GM18867 (cell line): Measurements from ENCODE around the gene HACD2.

Experiments
- ATAC-seq: cut with Tn5 transposase; IDR thresholded peaks from one replicate; pipeline ENCODE4 v1.9.1; 2021; ENCODE audit warnings: mild to moderate bottlenecking, moderate library complexity; ENCODE audit not compliant: unreplicated experiment

Gene HACD2

DNA sequence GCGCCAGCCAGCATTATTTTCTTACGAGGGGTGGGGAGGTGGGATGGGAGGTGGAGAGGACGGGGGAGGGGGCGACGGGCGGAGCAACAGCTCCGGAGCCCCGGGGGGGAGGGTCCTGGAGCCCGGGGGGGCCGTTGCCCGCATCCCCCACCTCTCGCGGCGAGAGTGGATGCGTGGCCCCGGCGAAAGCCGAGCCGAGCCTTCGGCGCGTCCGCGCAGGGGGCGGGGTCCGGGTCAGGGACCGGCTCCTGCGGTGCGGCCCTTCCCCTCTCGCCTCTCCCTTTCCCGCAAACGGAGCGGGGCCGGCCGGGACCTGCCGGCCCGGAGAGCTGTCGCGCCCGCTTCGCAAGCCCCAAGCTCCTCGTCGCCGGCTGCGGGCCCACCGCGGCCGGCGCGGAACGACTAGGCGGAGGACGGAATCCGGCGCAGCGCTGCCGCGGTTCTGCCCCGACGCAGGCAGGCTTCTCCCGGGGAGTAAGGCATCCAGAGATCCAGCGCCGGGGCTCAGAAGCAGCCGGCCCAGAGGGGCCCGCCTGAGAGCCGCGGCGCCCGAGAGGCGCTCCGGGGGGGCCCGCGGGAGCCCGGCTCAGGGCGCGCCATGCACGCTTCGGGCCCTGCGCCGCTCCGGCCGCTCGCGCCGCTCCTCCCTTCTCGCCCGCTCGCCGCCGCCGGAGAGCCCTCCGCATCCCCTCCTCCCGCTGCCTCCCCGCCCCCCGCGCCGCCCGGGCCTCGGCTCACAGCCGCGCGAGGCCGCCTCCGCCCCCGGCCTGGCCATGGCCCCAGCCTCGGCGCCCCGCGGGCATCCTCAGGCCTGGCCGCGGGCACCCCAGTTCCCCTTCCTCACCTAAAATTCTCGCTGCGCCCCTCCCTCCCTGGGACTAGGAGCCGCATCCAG lies 135.5 kb downstream of the HACD2 start:
- ATAC-seq = no peak

DNA sequence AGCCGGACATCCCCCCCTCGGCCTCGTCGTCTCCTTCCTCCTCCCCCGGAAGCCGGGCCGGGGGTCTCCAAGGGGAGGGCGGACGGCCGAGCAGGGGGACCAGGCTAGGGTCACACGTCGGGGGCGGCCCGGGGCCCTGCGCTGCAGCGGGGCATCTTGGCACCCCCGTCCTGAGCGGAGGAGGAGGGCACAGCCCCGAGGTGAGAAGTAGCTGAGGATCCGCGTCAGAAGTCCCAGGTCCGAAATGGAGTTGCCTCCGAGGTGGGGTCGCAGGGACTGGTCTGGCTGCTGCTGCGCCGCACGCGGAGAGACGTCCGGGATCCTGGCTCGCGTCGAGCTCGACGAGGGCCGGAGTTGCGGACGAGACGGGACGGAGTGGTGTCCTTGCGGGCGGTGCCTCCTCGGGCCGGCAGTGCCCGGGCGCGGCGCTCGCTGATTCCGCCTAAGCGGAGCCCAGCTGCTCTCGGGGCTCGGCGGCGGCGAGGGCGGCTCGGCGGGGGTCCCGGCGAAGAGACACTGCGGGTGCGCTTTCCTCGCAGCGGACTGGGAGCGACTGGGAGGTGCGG lies 136.2 kb downstream of the HACD2 start, which contains the start of gene ADCY5:
Gene ADCY5 (minus strand): TSS at position 555 of the 566 bp plus-strand sequence. CDS start 545 bp downstream, at position 10.
- ATAC-seq = no peak

- no peak for ATAC-seq
These were observed 136.9 kb downstream of the HACD2 start for GRCh38 chr3:123447749-123448517.

DNA sequence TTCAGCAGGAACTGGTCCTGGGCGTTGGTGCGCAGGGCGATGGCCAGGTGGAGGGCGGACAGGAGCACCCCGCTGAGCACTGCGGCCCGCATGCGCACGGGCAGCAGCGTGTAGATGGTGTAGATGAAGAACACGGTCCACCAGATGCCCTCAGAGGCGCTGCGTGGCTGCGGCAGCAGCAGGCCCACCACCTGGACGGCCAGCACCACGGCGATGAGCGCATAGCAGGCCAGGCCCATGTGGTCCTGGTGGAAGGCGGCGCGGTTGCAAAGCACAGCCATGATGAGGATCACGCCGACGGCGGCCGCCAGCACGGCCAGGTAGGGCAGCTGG lies 137.5 kb downstream of the HACD2 start:
- ATAC-seq = no peak

GRCh38 chr3:123446610-123447109 lies 138.2 kb downstream of the HACD2 start:
- no peak for ATAC-seq

- no peak for ATAC-seq
These were observed 138.6 kb downstream of the HACD2 start for GRCh38 chr3:123446210-123446609.

DNA sequence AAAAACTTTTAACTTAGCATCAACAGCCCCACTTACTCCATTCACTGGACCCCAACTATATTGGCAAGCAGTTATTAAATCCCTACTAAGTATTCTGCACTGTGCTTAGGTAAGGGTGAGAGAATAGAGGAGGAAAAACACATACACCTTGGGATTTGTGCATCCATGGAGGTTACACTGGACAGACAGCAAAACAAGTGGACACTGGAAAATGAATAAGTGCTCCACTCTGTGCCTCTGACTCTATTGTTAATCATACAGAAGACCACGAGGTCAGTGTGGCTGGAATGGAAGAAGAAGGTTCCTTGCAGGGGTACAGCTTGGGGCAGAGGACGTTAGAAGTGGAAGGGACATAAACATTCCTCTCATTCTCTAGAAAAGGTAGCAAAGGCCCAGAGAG lies 139.2 kb downstream of the HACD2 start:
- ATAC-seq = no peak

DNA sequence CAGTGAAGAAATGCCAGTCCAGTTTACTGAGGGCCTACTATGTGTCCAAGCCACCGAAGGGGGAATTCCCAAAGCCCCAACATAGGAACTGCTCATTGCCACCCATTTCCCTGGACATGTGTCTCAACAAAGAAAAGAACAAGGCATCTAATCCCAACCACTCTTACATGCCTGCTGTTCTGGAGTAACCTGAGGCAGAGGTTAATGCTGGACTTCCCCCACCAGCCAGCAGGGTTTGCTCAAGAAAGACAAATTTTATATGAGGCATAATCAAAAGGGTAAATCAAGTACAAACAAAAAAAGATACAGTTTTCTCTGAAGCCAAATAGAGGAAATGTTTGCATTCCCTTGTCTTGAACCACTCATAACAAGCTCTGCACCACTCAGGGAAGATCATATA lies 140.1 kb downstream of the HACD2 start:
- ATAC-seq = no peak

DNA sequence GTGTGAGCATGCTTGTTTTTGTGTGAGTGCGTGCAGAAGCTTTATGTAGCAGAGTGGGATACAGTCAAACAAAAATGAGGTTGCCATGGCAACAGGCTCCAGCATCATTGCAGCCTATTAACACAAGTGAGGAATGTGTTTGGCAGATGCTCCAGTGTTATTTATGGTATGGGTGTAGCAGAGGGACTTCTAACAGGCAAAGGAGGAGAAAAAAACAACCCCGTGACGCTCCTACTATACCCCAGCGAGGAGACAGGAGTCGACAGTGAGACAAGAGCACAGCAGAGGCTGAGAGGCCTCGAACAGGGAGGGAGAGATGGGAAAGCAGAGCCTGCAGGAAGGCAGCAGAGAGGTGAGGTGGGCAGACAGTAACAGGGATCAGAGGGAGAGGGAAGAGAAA lies 140.8 kb downstream of the HACD2 start:
- no peak for ATAC-seq

DNA sequence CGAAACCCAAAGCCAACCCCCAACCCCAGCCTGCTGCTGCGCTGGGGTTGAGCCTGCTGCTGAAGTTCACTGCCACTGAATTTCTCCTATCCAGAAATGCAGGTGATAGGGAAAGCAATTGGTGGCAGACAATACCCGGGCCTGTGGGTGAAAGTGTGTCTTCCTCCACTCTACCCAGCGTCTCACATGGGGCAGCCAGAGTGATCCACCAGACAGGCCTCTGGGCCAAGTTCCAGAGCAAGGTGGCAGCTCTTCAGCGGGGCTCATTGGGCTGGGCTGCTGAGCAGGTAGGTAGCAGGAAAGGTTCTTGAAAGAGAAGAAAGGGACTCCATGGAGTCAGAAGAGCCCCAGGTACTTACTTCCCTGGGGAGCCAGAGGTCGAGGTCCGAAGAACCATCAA lies 141.9 kb downstream of the HACD2 start:
- no peak for ATAC-seq

DNA sequence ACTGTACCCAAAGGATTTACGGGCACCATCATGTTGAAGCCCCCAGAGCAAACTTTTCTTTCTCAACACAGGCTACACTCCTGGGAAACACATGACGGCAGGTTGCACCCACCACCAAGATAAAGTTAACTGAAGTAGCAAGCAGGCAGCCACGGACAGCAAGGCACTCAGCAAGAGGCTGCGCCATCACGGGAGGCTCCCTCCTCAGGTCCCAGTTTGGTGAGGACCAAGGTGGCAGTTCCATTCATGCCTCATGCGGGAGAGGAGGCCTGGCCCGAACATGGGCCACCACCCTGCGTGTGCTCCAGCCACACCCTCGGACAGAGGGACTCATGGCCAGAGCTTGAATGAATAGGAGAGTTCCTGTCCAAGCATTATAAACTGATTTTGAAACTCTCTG lies 142.7 kb downstream of the HACD2 start:
- ATAC-seq = no peak
